SK-N-SH (cell line): Measurements from ENCODE around the gene ACTR3. TPM values are rescaled to one million over a fixed set of nuclear protein-coding genes. Genes with fewer than 3 reads are reported as not detected.

Experiments used
- CTCF ChIA-PET: fragments of 300-600, 350-600 bp; formaldehyde crosslinking; extraction: SDS; loops from one replicate; lab custom pipeline; 2021; lab: Yijun Ruan, JAX
- POLR2A ChIA-PET: fragments of 350-600 bp; sonication (Branson Sonifier 250); formaldehyde crosslinking; extraction: SDS; loops from one replicate; lab custom pipeline; 2020; ENCODE audit warnings: antibody characterized with exemption, inconsistent platforms; lab: Yijun Ruan, JAX
- DNase-seq: peaks from one replicate; pipeline ENCODE4 v3.0.0; 2012
- H2AFZ ChIP-seq: fragments of 200-600 bp; sonication (generic); 2 replicates; pipeline ENCODE4 v1.8.1; 2016; ENCODE audit warnings: antibody characterized with exemption, mild to moderate bottlenecking, low read depth
- H3F3A ChIP-seq: fragments of 200-600 bp; sonication (generic); replicated peaks from 2 replicates; pipeline ENCODE3; 2016; ENCODE audit warnings: antibody characterized with exemption, mild to moderate bottlenecking; ENCODE audit not compliant: insufficient read depth
- H3K27ac ChIP-seq, 2 experiments: fragments of 200-500 bp in 1 of 2; fragments of 200-600 bp in 1 of 2; sonication (Bioruptor generic) in 1 of 2; sonication (generic), shearing (Covaris generic) in 1 of 2; 2 replicates each; pipeline versions ENCODE4 v1.5.1 to v1.6.1; 2014 to 2016; ENCODE audit warnings: low read depth in 2 of 2, inconsistent platforms in 1 of 2, low read length in 1 of 2, mild to moderate bottlenecking in 1 of 2, mixed read lengths in 1 of 2
- H3K27me3 ChIP-seq: fragments of 200-600 bp; sonication (generic), shearing (Covaris generic); 2 replicates; pipeline ENCODE4 v1.6.1; 2016; ENCODE audit warnings: mixed run types; ENCODE audit not compliant: insufficient read depth
- H3K36me3 ChIP-seq, 2 experiments: fragments of 200-500 bp in 1 of 2; fragments of 200-600 bp in 1 of 2; sonication (Bioruptor generic) in 1 of 2; sonication (generic) in 1 of 2; replicated peaks in 1 of 2; 2 replicates each; pipeline versions ENCODE3 to v1.5.1; 2014 to 2016; ENCODE audit warnings: low read length in 1 of 2, mild to moderate bottlenecking in 1 of 2; ENCODE audit not compliant: insufficient read depth in 2 of 2, control insufficient read depth in 1 of 2
- H3K4me1 ChIP-seq, 2 experiments: fragments of 200-500 bp in 1 of 2; fragments of 200-600 bp in 1 of 2; sonication (Bioruptor generic) in 1 of 2; sonication (generic), shearing (Covaris generic) in 1 of 2; 2 replicates each; pipeline versions ENCODE4 v1.5.1 to v1.6.1; 2014 to 2016; ENCODE audit warnings: low read depth in 1 of 2, low read length in 1 of 2, mixed run types in 1 of 2; ENCODE audit not compliant: insufficient read depth in 2 of 2, control insufficient read depth in 1 of 2
- H3K4me2 ChIP-seq: fragments of 200-600 bp; sonication (generic), shearing (Covaris generic); 2 replicates; pipeline ENCODE4 v1.6.1; 2017; ENCODE audit warnings: mixed run types
- H3K4me3 ChIP-seq, 2 experiments: fragments of 200-500 bp in 1 of 2; fragments of 200-600 bp in 1 of 2; sonication (Bioruptor generic) in 1 of 2; sonication (generic), shearing (Covaris generic) in 1 of 2; 2 replicates each; pipeline versions ENCODE4 v1.5.1 to v1.8.1; 2014 to 2016; ENCODE audit warnings: low read depth in 2 of 2, inconsistent platforms in 1 of 2, low read length in 1 of 2, mild to moderate bottlenecking in 1 of 2, mixed read lengths in 1 of 2, moderate library complexity in 1 of 2
- H3K79me2 ChIP-seq: fragments of 200-600 bp; sonication (generic); 2 replicates; pipeline ENCODE4 v1.8.1; 2017; ENCODE audit warnings: mild to moderate bottlenecking; ENCODE audit not compliant: insufficient read depth
- H3K9ac ChIP-seq: fragments of 200-600 bp; sonication (generic); 2 replicates; pipeline ENCODE4 v1.6.1; 2017; ENCODE audit warnings: mixed run types
- H3K9me2 ChIP-seq: fragments of 200-600 bp; sonication (generic); 2 replicates; pipeline ENCODE4 v1.6.1; 2017; ENCODE audit warnings: mixed run types
- H3K9me3 ChIP-seq: fragments of 200-600 bp; sonication (generic); 2 replicates; pipeline ENCODE4 v1.6.1; 2017; ENCODE audit warnings: mixed run types, mild to moderate bottlenecking, moderate library complexity
- H4K20me1 ChIP-seq: fragments of 200-600 bp; sonication (generic); 2 replicates; pipeline ENCODE4 v1.6.1; 2017; ENCODE audit warnings: mild to moderate bottlenecking, mixed run types; ENCODE audit not compliant: insufficient read depth
- CHD2 ChIP-seq: fragments of 150-350 bp; IDR thresholded peaks from 2 replicates; pipeline ENCODE4 v1.6.1; 2018; ENCODE audit warnings: low read length; ENCODE audit not compliant: partially characterized antibody
- CTCF ChIP-seq: fragments of 200-600 bp; sonication (generic); IDR thresholded peaks from 2 replicates; pipeline ENCODE4 v1.6.1; 2017; ENCODE audit warnings: antibody characterized with exemption, mild to moderate bottlenecking, moderate library complexity
- EP300 ChIP-seq, 2 experiments: IDR thresholded peaks; 2 replicates each; pipeline versions ENCODE4 v1.4.0 to v1.6.1; 2012; ENCODE audit warnings: borderline replicate concordance in 1 of 2, low read depth in 1 of 2, low read length in 1 of 2
- FOSL2 ChIP-seq: IDR thresholded peaks from 2 replicates; pipeline ENCODE4 v1.4.0; 2012; ENCODE audit warnings: low read depth, mild to moderate bottlenecking, moderate library complexity, borderline replicate concordance
- FOXM1 ChIP-seq: IDR thresholded peaks from 2 replicates; pipeline ENCODE4 v1.4.0; 2012; ENCODE audit warnings: low read depth, mild to moderate bottlenecking
- JUND ChIP-seq: IDR thresholded peaks from 2 replicates; pipeline ENCODE4 v1.4.0; 2012
- NFIC ChIP-seq: IDR thresholded peaks from 2 replicates; pipeline ENCODE4 v1.4.0; 2012; ENCODE audit warnings: borderline replicate concordance
- RAD21 ChIP-seq: IDR thresholded peaks from 2 replicates; pipeline ENCODE4 v1.6.1; 2012; ENCODE audit warnings: mild to moderate bottlenecking, low read length
- RCOR1 ChIP-seq: fragments of 150-350 bp; IDR thresholded peaks from 2 replicates; pipeline ENCODE4 v1.6.1; 2017; ENCODE audit warnings: antibody characterized with exemption, low read length
- RXRA ChIP-seq: IDR thresholded peaks from 2 replicates; pipeline ENCODE4 v1.4.0; 2012; ENCODE audit warnings: low read depth, mild to moderate bottlenecking, borderline replicate concordance
- SIN3A ChIP-seq: IDR thresholded peaks from 2 replicates; pipeline ENCODE4 v1.6.1; 2012; ENCODE audit warnings: low read depth, mild to moderate bottlenecking, low read length, moderate library complexity, borderline replicate concordance
- SMC3 ChIP-seq: IDR thresholded peaks from 2 replicates; pipeline ENCODE4 v1.6.1; 2012; ENCODE audit warnings: low read depth, low read length, improper control_type of control experiment
- YY1 ChIP-seq: IDR thresholded peaks from 2 replicates; pipeline ENCODE4 v1.4.0; 2012; ENCODE audit warnings: low read depth, mild to moderate bottlenecking
- ZBTB33 ChIP-seq: IDR thresholded peaks from 2 replicates; pipeline ENCODE4 v1.4.0; 2012; ENCODE audit warnings: low read depth, borderline replicate concordance
- WGBS: methylation state at CpG from one replicate; pipeline ENCODE4 v1.1.6; 2017; ENCODE audit warnings: low lambda C conversion rate; 5-methylcytosine and 5-hydroxymethylcytosine counted together
- polyA plus RNA-seq, 3 experiments: library from polyadenylated mRNA; depleted of rRNA; stranded (reverse); fragments of >200 nt; gene quantifications; 2 replicates each; pipeline ENCODE4 v1.2.3, GENCODE V29; 2012
- TF ChIP-seq, protein P1 (sequence below): fragments of 150-350 bp; IDR thresholded peaks from 2 replicates; pipeline ENCODE4 v1.6.1; 2017; ENCODE audit warnings: antibody characterized with exemption, low read length, low read depth, borderline replicate concordance
- TF ChIP-seq, protein P2 (sequence below): IDR thresholded peaks from 2 replicates; pipeline ENCODE4 v1.4.0; 2012; ENCODE audit warnings: low read depth

Gene ACTR3
- polyA plus RNA-seq, 1 of the 3 experiments (the other 2 are of a cell fraction), result 90.8 TPM

DNA sequence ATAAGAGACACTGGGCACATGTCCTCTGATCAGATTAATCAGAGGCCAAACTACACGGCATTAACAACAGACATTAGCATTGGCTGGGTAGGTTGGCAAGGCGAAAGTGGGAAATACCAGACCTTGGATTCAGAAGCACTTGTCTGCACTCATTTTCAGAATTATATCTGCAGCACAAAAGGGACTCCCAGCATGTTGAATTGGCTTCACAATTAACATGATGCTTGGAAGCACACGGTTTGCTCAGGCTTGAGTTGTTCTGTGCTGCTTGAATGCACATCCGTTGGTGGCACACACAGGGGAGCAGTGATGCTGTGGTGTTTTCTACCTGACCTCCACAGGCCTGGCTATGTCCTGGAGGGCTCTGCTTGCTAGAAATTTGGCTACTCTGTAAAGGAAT, 83.9 kb downstream of the ACTR3 start:
- Histone ChIP-seq H3K9me3 (no peaks in the 10 kb centered on the region), H4K20me1 (no peaks in the 10 kb centered on the region), H3K4me3 (no peak overlapping the region), H3K4me1 (no peaks in the 10 kb centered on the region; a peak in 1 of 4 replicates), H3K36me3 (peaks cover 7 to 25% of the 10 kb centered on the region in 2 experiments), H3K9me2 (no peaks in the 10 kb centered on the region), H2AFZ (no peak overlapping the region), H3K27ac (no peak overlapping the region), H3K9ac (no peak overlapping the region), H3K79me2 (no peaks in the 10 kb centered on the region), H3F3A (no peaks in the 10 kb centered on the region), H3K27me3 (no peaks in the 10 kb centered on the region), H3K4me2 (no peak overlapping the region)
- 96% methylated on average over 4 of the region's 4 CpGs for WGBS
- DNase-seq, result no peak
- ChIA-PET POLR2A (no interaction called here), CTCF (no interaction called here)
- TF ChIP-seq RXRA, result no peak
- TF ChIP-seq CTCF, result no peak
- TF ChIP-seq RCOR1, result no peak
- TF ChIP-seq NFIC, result no peak
- no peak for TF ChIP-seq FOSL2
- TF ChIP-seq CHD2, result no peak
- no peak for TF ChIP-seq EP300 (IDR thresholded peaks at IDR 0.05; ENCODE audit: borderline replicate concordance in 1 of 2, low read depth in 1 of 2, low read length in 1 of 2)
- TF ChIP-seq, protein P1, sequence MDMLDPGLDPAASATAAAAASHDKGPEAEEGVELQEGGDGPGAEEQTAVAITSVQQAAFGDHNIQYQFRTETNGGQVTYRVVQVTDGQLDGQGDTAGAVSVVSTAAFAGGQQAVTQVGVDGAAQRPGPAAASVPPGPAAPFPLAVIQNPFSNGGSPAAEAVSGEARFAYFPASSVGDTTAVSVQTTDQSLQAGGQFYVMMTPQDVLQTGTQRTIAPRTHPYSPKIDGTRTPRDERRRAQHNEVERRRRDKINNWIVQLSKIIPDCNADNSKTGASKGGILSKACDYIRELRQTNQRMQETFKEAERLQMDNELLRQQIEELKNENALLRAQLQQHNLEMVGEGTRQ, result no peak
- TF ChIP-seq FOXM1, result no peak
- no peak for TF ChIP-seq SMC3
- TF ChIP-seq YY1, result no peak
- no peak for TF ChIP-seq JUND
- no peak for TF ChIP-seq SIN3A
- no peak for TF ChIP-seq ZBTB33
- TF ChIP-seq, protein P2, sequence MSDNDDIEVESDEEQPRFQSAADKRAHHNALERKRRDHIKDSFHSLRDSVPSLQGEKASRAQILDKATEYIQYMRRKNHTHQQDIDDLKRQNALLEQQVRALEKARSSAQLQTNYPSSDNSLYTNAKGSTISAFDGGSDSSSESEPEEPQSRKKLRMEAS, result no peak
- TF ChIP-seq RAD21, result no peak
